GOT3 (cell line): ENCODE measurements around the gene ZNF609.
"Not testable (repeated sequence)": the region's sequence is repeated elsewhere in the genome, so short reads cannot be mapped to it uniquely, and the experiment has no call there.

ENCODE experiments used
- DNase-seq: peaks from one replicate; lab custom pipeline; 2025; ENCODE audit warnings: mixed read lengths; lab: John Stamatoyannopoulos, UW

ZNF609 gene

GRCh38 chr15:64586259-64586870 is 126.0 kb downstream of the ZNF609 start:
- no peak for DNase-seq

GRCh38 chr15:64586984-64587383 is 126.6 kb downstream of the ZNF609 start:
- DNase-seq = no peak

GRCh38 chr15:64589435-64590084 is 129.2 kb downstream of the ZNF609 start:
- no peak for DNase-seq

GRCh38 chr15:64592845-64593244 is 132.5 kb downstream of the ZNF609 start:
- not testable (repeated sequence) for DNase-seq

GRCh38 chr15:64596701-64597476 is 136.5 kb downstream of the ZNF609 start:
- no peak for DNase-seq

GRCh38 chr15:64597477-64597822 is 137.1 kb downstream of the ZNF609 start:
- DNase-seq = no peak

- DNase-seq = no peak
These were observed 138.8 kb downstream of the ZNF609 start for GRCh38 chr15:64599226-64599625.

- no peak for DNase-seq
These were observed 139.3 kb downstream of the ZNF609 start for GRCh38 chr15:64599716-64600115.

- no peak for DNase-seq
These were observed 140.4 kb downstream of the ZNF609 start for GRCh38 chr15:64600794-64601193.

- DNase-seq = no peak
These were observed 143.9 kb downstream of the ZNF609 start for GRCh38 chr15:64604319-64604718.

GRCh38 chr15:64607416-64607815 is 147.0 kb downstream of the ZNF609 start:
- not testable (repeated sequence) for DNase-seq

GRCh38 chr15:64610257-64610919 is 150.0 kb downstream of the ZNF609 start:
- no peak for DNase-seq

GRCh38 chr15:64611085-64611725 is 150.8 kb downstream of the ZNF609 start:
- DNase-seq = no peak

- DNase-seq = no peak
These were observed 154.1 kb downstream of the ZNF609 start for GRCh38 chr15:64614519-64614918.

GRCh38 chr15:64617727-64618126 is 157.3 kb downstream of the ZNF609 start:
- no peak for DNase-seq

- DNase-seq = no peak
These were observed 157.8 kb downstream of the ZNF609 start for GRCh38 chr15:64618138-64618537.

GRCh38 chr15:64618540-64618939 is 158.2 kb downstream of the ZNF609 start:
- no peak for DNase-seq

GRCh38 chr15:64619880-64620839 is 159.8 kb downstream of the ZNF609 start:
- DNase-seq = no peak

GRCh38 chr15:64621056-64621455 is 160.7 kb downstream of the ZNF609 start:
- DNase-seq = no peak

GRCh38 chr15:64622410-64623260 is 162.3 kb downstream of the ZNF609 start:
- DNase-seq = no peak
